Suprapubic skin (tissue), 4 donors: ENCODE measurements around the gene FDPS.

Source experiments
- CTCF ChIP-seq, 2 donors: fragments of 200-600 bp in 1 of 2; fragments of 450-650 bp in 1 of 2; sonication (generic) in 1 of 2; IDR thresholded peaks; one replicate each; pipeline ENCODE4 v1.5.1; 2016 to 2019; ENCODE audit warnings: antibody characterized with exemption in 2 of 2, mild to moderate bottlenecking in 1 of 2, moderate library complexity in 1 of 2
- POLR2A ChIP-seq, 2 donors: fragments of 450-650 bp; IDR thresholded peaks; one replicate each; pipeline ENCODE4 v1.6.1; 2017; ENCODE audit warnings: antibody characterized with exemption in 2 of 2, mild to moderate bottlenecking in 2 of 2, moderate library complexity in 2 of 2
- POLR2AphosphoS5 ChIP-seq, 3 donors: sonication (generic); formaldehyde crosslinking; IDR thresholded peaks; one replicate each; pipeline ENCODE4 v1.6.1; 2017; ENCODE audit warnings: antibody characterized with exemption in 3 of 3

- no peak for TF ChIP-seq CTCF (IDR thresholded peaks at IDR 0.05)
- no peak for TF ChIP-seq POLR2AphosphoS5 (IDR thresholded peaks at IDR 0.05)
- TF ChIP-seq POLR2A (IDR thresholded peaks at IDR 0.05): no peak
Observed at GRCh38 chr1:155284476-155284875, 24.2 kb upstream of the FDPS start.
